Type B pancreatic cell (in vitro differentiated cells): ENCODE data around the gene P2RY8. TPM values are rescaled to one million over a fixed set of nuclear protein-coding genes. Genes with fewer than 3 reads are reported as not detected.

Experiments used
- DNase-seq: peaks from one replicate; pipeline ENCODE4 v3.0.0; 2021; ENCODE audit warnings: mixed read lengths; ENCODE audit not compliant: unreplicated experiment; ENCODE audit errors: extremely low spot score
- H3K27ac Mint-ChIP-seq: 2 replicates; pipeline ENCODE4 v1.8.0; 2021; ENCODE audit warnings: mild to moderate bottlenecking, mixed read lengths
- H3K27me3 Mint-ChIP-seq: 2 replicates; pipeline ENCODE4 v1.8.0; 2021; ENCODE audit warnings: mixed read lengths
- H3K36me3 Mint-ChIP-seq: 2 replicates; pipeline ENCODE4 v1.8.0; 2021; ENCODE audit warnings: mixed read lengths
- H3K4me1 Mint-ChIP-seq: one replicate; pipeline ENCODE4 v1.8.0; 2021; ENCODE audit warnings: mixed read lengths; ENCODE audit not compliant: unreplicated experiment
- H3K4me3 Mint-ChIP-seq: 2 replicates; pipeline ENCODE4 v1.8.0; 2021; ENCODE audit warnings: mild to moderate bottlenecking, mixed read lengths
- H3K9me3 Mint-ChIP-seq: 2 replicates; pipeline ENCODE4 v1.8.0; 2021; ENCODE audit warnings: mixed read lengths
- total RNA-seq: library from RNA; stranded (reverse); gene quantifications from 2 replicates; pipeline ENCODE4 v1.2.1, GENCODE V29; 2021; ENCODE audit warnings: low replicate concordance
- TF ChIP-seq, protein P1 (sequence below): fragments of 200-600 bp; sonication (generic); conservative IDR thresholded peaks from 2 replicates; pipeline ENCODE4 v1.5.0; 2021; ENCODE audit warnings: antibody characterized with exemption, mild to moderate bottlenecking

Gene P2RY8
- total RNA-seq, 1 donor from 2014 or later: not detected

- Mint-ChIP-seq H3K36me3 (no peaks in the 10 kb centered on the region), H3K27me3 (no peaks in the 10 kb centered on the region), H3K4me1 (no peaks in the 10 kb centered on the region), H3K4me3 (no peak overlapping the region), H3K27ac (no peak overlapping the region), H3K9me3 (no peaks in the 10 kb centered on the region)
- TF ChIP-seq, protein P1, sequence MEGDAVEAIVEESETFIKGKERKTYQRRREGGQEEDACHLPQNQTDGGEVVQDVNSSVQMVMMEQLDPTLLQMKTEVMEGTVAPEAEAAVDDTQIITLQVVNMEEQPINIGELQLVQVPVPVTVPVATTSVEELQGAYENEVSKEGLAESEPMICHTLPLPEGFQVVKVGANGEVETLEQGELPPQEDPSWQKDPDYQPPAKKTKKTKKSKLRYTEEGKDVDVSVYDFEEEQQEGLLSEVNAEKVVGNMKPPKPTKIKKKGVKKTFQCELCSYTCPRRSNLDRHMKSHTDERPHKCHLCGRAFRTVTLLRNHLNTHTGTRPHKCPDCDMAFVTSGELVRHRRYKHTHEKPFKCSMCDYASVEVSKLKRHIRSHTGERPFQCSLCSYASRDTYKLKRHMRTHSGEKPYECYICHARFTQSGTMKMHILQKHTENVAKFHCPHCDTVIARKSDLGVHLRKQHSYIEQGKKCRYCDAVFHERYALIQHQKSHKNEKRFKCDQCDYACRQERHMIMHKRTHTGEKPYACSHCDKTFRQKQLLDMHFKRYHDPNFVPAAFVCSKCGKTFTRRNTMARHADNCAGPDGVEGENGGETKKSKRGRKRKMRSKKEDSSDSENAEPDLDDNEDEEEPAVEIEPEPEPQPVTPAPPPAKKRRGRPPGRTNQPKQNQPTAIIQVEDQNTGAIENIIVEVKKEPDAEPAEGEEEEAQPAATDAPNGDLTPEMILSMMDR: no peak
- DNase-seq: no peak
Observed at GRCh38 chrX:1528884-1529203, 8.1 kb downstream of the P2RY8 start.

DNA sequence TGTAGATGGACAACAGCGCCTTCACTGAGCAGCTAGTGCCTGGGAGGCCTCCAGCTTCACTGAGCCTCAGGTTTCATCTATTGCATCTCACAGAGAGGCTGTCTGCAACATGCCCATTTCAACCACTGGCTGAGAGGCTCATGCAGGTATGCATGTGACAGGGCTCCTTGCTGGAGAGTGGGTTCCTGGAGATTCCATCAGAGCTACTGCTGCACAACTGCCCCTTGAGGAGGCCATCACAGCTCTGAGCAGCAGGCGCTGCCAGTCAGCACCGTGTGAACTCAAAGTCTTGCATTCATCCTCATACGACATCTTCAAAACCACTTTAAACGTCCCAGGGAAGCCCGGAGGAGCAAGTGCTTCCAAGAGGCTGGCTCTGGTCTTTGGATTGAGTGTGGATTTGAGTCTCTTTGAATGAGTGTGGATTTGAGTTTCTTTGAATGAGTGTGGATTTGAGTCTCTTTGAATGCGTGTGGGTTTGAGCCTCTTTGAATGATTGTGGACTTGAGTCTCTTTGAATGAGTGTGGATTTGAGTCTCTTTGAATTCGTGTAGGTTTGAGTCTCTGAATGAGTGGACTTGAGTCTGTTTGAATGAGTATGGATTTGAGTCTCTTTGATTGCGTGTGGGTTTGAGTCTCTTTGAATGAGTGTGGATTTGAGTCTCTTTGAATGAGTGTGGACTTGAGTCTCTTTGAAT lies 8.7 kb downstream of the P2RY8 start:
- no peaks in the 10 kb centered on the region for H3K27me3 Mint-ChIP-seq
- no peaks in the 10 kb centered on the region for H3K4me1 Mint-ChIP-seq
- H3K36me3 Mint-ChIP-seq: no peaks in the 10 kb centered on the region
- H3K27ac Mint-ChIP-seq: no peak overlapping the region
- H3K4me3 Mint-ChIP-seq: no peak overlapping the region
- H3K9me3 Mint-ChIP-seq: no peaks in the 10 kb centered on the region
- DNase-seq: no peak
- TF ChIP-seq, protein P1: no peak

- Mint-ChIP-seq H3K4me3 (no peak overlapping the region), H3K36me3 (no peaks in the 10 kb centered on the region), H3K4me1 (no peaks in the 10 kb centered on the region), H3K9me3 (no peaks in the 10 kb centered on the region), H3K27me3 (no peaks in the 10 kb centered on the region), H3K27ac (no peak overlapping the region)
- no peak for DNase-seq
- TF ChIP-seq, protein P1: no peak
Observed at GRCh38 chrX:1527457-1527856, 9.5 kb downstream of the P2RY8 start.

DNA sequence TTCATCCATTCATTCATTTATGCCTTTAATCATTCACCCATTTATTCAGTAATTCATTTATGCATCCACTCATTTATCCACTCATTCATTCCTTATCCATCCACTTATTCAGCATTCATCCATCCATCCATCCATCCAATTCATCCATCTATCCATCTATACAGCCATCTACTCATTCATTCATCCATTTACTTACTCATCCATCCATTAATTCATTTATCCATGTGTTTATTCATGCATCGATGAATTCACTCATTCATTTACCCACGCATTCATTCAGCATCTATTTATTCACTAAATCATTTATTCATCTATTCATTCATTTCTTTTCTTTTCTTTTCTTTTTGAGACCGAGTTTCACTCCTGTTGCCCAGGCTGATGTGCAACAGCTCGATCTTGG lies 10.4 kb downstream of the P2RY8 start:
- H3K27ac Mint-ChIP-seq: no peak overlapping the region

DNA sequence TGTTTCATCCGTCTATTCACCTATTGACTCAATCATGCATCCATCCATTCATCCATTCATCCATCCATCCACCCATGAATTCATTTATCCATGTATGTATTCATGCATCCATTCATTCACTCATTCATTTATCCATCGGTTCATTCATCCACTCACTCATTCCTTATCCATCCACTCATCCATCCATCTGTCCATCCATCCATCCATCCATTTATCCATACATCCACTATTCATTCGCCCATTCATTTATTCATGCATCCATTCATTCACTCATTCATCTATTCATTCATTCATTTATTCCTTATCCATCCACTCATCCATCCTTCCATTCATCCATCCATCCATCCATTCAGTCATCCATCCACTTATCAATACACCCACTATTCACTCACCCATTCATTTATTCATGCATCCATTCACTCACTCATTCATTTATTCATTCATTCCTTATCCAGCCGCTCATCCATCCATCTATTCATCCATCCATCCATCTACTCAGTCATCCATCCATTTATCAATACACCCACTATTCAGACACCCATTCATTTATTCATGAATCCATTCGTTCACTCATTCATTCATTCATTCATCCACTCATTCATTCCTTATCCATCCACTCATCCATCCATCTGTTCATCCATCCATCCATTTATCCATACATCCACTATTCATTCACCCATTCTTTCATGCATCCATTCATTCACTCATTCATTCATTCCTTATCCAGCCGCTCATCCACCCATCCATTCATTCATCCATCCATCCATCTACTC lies 11.2 kb downstream of the P2RY8 start:
- H3K4me1 Mint-ChIP-seq: no peaks in the 10 kb centered on the region
- no peak overlapping the region for H3K27ac Mint-ChIP-seq
- H3K4me3 Mint-ChIP-seq: no peak overlapping the region
- no peaks in the 10 kb centered on the region for H3K9me3 Mint-ChIP-seq
- H3K36me3 Mint-ChIP-seq: no peaks in the 10 kb centered on the region
- TF ChIP-seq, protein P1: no peak
- H3K27me3 Mint-ChIP-seq: peaks cover 5% of the 10 kb centered on the region
- DNase-seq: no peak

More for the DNA sequence above, 10.4 kb downstream of the P2RY8 start:
- Mint-ChIP-seq H3K27me3 (peaks cover under 1% of the 10 kb centered on the region), H3K9me3 (no peaks in the 10 kb centered on the region), H3K4me3 (no peak overlapping the region), H3K4me1 (no peaks in the 10 kb centered on the region), H3K36me3 (no peaks in the 10 kb centered on the region)
- DNase-seq: no peak
- TF ChIP-seq, protein P1: no peak
